HG03060 (cell line): Measurements from ENCODE around the gene CSRNP3.
"Not testable (repeated sequence)": the region's sequence is repeated elsewhere in the genome, so short reads cannot be mapped to it uniquely, and the experiment has no call there.

Experiments
- ATAC-seq: cut with Tn5 transposase; IDR thresholded peaks from one replicate; pipeline ENCODE4 v1.9.1; 2021; ENCODE audit warnings: low read depth, moderate number of reproducible peaks; ENCODE audit not compliant: unreplicated experiment

The CSRNP3 gene

GRCh38 chr2:165627470-165627869, 158.0 kb downstream of the CSRNP3 start:
- ATAC-seq = no peak

GRCh38 chr2:165629776-165630175, 160.3 kb downstream of the CSRNP3 start:
- no peak for ATAC-seq

- ATAC-seq = no peak
Observed at GRCh38 chr2:165630236-165630635, 160.7 kb downstream of the CSRNP3 start.

GRCh38 chr2:165631089-165631488, 161.6 kb downstream of the CSRNP3 start:
- ATAC-seq = no peak

- no peak for ATAC-seq
Observed at GRCh38 chr2:165632594-165632993, 163.1 kb downstream of the CSRNP3 start.

GRCh38 chr2:165633431-165633830, 163.9 kb downstream of the CSRNP3 start:
- ATAC-seq = no peak

- no peak for ATAC-seq
Observed at GRCh38 chr2:165634282-165634681, 164.8 kb downstream of the CSRNP3 start.

GRCh38 chr2:165634855-165635254, 165.4 kb downstream of the CSRNP3 start:
- no peak for ATAC-seq

GRCh38 chr2:165635532-165635931, 166.0 kb downstream of the CSRNP3 start:
- no peak for ATAC-seq

- no peak for ATAC-seq
Observed at GRCh38 chr2:165636959-165637358, 167.5 kb downstream of the CSRNP3 start.

- no peak for ATAC-seq
Observed at GRCh38 chr2:165637396-165637795, 167.9 kb downstream of the CSRNP3 start.

- no peak for ATAC-seq
Observed at GRCh38 chr2:165639504-165639903, 170.0 kb downstream of the CSRNP3 start.

- no peak for ATAC-seq
Observed at GRCh38 chr2:165640247-165640929, 170.9 kb downstream of the CSRNP3 start.

- no peak for ATAC-seq
Observed at GRCh38 chr2:165645930-165646831, 176.7 kb downstream of the CSRNP3 start.

- no peak for ATAC-seq
Observed at GRCh38 chr2:165647409-165647808, 177.9 kb downstream of the CSRNP3 start.

GRCh38 chr2:165648801-165649200, 179.3 kb downstream of the CSRNP3 start:
- no peak for ATAC-seq

- no peak for ATAC-seq
Observed at GRCh38 chr2:165651233-165651632, 181.7 kb downstream of the CSRNP3 start.

- ATAC-seq = no peak
Observed at GRCh38 chr2:165655661-165656060, 186.2 kb downstream of the CSRNP3 start.

- no peak for ATAC-seq
Observed at GRCh38 chr2:165660361-165660760, 190.9 kb downstream of the CSRNP3 start.

GRCh38 chr2:165662720-165663119, 193.2 kb downstream of the CSRNP3 start:
- no peak for ATAC-seq

GRCh38 chr2:165665614-165666013, 196.1 kb downstream of the CSRNP3 start:
- no peak for ATAC-seq

- not testable (repeated sequence) for ATAC-seq
Observed at GRCh38 chr2:165666073-165666472, 196.6 kb downstream of the CSRNP3 start.
